GM18526 (cell line): Measurements from ENCODE around the gene CAPN5.

Source experiments
- POLR2A ChIP-seq: IDR thresholded peaks from 3 replicates; pipeline ENCODE4 v1.6.1; 2011; ENCODE audit not compliant: insufficient read length; ENCODE audit errors: extremely low read depth

CAPN5 gene

GRCh38 chr11:77055101-77055561, 11.6 kb upstream of the CAPN5 start:
- TF ChIP-seq POLR2A = no peak

DNA sequence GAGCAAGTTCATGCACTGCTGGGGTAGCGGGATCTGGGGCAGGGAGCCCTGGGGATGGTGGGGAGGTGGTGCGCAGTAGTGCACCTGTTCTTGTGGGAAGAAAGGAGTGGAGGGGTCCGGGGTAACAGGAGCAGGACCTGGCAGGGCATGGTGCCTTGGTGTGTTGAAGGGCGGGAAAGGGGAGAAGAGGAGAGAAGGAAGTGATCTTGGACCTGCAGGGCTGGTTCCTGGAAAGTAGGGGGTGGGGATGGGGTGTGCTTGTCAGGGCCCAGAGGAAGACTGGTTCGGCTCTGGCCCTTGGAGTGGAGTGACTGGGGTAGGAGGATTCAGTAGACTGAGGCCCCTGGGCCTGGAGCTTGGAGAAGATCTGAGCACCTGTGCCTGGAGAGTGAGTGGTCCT, 10.9 kb upstream of the CAPN5 start:
- no peak for TF ChIP-seq POLR2A

DNA sequence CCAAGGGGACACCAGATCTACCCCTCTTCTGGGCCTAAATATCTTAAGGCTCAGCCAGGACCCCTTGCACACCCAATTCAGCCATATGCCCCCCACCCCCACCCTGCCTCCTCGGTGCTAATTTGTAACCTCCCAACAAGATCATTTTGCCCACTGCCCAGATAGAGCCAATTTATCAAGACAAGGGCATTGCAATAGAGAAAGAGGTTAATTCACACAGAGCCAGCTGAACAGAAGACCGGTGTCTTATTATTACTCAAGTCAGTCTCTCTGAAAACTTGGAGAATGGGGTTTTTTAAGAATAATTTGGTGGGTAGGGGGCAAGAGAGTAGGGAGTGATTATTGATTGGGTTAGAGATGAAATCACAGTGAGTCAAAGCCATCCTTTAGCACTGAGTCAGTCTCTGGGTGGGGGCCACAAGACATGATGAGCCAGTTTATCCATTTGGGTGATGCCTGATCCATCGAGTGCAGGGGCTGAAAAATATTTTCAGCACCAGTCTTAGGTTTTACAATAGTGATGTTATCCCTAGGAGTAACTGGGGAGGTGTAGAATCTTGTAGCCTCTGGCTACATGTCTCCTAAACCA, 9.9 kb upstream of the CAPN5 start:
- TF ChIP-seq POLR2A = no peak

DNA sequence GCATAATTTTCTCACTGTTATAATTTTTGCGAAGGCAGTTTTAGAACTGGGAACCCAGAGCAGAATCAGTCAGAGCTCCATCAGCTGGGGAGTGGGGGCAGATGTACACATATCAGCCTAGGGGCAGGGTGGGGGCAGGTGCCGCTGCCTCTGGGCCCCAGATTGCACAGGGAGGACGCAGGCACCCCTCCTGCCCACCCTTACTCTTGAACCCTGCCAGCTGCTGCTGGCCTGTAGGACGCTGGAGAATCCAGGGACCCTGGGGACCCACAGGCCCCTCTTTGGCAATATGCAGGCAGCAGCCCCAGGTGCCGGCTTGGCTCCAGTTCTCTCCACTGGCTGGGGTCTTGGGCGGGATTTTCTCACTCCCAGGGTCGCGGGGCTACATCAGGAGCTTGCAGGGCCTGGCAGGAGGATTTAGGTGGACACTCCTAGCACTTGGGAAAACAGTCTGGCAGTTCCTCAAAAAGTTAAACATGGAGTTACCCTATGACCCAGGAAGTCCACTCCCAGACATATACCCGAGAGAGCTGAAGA, 8.8 kb upstream of the CAPN5 start:
- no peak for TF ChIP-seq POLR2A

- no peak for TF ChIP-seq POLR2A
Observed at GRCh38 chr11:77058900-77059299, 7.9 kb upstream of the CAPN5 start.

DNA sequence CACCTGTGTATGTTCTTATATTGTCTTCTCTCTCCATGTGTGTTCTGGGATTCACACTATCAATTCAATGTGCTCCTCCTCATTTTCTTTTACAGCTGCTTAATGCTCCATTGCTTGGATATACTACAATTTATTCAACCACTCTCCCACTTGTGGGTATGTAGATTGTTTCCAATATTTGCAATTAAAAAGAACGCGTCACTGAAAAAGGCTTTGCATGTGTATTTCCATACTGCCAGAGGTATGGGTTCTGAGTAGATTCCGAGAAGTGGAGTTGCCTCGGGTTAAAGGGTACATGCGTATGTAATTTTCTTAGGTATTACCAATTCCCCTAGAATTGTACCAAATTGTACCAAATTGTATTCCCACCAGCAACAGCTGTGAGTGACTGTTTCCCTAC, 7.0 kb upstream of the CAPN5 start:
- TF ChIP-seq POLR2A = no peak

- TF ChIP-seq POLR2A = no peak
Observed at GRCh38 chr11:77060234-77060633, 6.5 kb upstream of the CAPN5 start.

DNA sequence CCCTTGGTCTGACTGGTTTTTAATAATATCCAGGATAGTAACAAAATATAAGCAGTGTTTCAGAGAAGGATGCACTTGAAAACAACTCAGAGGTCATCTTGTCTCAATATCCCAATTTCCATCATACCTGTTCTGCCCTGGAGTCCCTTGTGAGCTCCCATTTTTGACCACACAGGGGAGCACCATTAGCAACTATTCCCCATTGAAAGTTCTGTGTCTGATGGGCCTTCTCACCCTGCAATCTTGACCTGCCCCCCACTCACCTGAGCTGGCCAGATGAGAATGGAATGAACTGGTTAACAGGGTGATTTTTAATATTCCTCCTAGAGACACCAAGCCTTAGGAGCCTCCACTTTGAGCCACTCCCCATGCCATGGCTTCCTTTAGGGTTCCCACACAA, 3.8 kb upstream of the CAPN5 start:
- no peak for TF ChIP-seq POLR2A

GRCh38 chr11:77063407-77063806, 3.4 kb upstream of the CAPN5 start:
- TF ChIP-seq POLR2A = no peak

- TF ChIP-seq POLR2A = no peak
Observed at GRCh38 chr11:77063861-77064260, 2.9 kb upstream of the CAPN5 start.

DNA sequence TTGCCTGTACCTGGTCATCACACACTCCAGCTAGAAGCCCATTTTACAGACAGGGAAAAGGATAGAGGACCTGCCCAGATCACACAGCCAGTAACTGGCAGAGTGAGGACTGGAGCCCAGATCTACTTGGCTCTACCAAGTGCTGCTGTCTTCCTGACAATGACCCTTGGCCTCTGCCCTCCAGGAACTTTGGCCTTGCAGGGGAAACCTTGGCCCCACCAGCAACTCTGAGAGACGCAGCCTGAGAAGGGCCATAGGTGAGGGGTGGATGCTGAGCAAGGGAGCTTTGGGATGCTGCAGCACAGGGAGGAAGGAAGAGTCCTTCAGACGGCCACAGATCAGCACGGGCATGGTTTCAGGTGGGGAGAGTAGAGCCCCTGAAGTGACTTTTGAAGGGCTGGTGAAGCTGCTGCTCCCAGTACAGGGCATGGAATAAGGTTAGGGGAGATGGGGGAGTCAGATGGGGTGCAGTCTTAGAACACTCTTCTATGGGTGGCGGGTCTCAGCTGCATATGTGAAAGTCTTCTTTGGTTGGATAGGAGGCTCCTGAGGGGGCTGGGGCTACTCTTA, 2.0 kb upstream of the CAPN5 start:
- TF ChIP-seq POLR2A = no peak

- TF ChIP-seq POLR2A = no peak
Observed at GRCh38 chr11:77065878-77066228, 918 bp upstream of the CAPN5 start.

- TF ChIP-seq POLR2A = no peak
Observed at GRCh38 chr11:77067861-77068443, 1.2 kb downstream of the CAPN5 start.

DNA sequence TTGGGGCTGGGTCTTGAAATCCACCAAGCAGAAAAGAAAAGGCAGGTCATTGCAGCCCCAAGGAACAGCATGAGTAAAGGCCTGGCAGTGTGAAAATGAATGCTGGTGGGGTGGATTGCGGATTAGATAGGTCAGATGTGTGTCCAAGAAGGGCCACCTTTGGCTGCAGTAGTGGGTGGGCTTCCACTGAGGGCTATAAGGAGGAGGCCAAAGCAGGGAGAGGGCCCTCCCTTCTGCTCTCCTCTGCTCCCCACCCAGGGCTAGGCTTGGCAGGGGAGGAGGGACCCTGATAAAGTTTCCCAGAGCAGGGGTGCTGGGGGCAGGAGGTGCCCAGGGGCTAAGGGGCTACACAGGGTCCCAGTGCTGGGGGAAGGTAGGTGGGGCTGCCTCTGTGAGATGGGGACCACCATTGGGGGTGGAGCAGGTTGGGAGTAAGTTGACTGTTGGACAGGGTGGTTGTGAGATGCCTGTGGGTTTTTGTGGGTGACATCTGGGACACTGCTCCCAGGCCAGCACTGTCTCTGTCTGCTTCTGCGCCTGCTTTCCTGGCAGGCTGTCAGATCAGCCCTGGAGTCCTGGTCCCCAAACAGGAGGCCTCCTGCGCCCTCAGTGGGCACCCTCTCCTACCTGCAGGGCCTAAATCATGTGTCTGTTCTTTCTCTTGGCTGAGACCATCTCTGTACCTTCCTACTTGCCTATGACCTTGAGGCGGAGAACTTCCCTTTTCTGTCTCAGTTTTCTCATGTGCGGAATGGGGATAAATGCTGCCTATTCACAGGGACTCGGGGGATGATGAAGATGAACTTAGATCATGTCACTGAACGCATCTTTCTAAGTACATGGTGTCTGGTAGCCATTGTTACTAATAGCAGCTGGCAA, 1.9 kb downstream of the CAPN5 start:
- TF ChIP-seq POLR2A = no peak

GRCh38 chr11:77069336-77069968, 2.7 kb downstream of the CAPN5 start:
- TF ChIP-seq POLR2A = no peak
